Activated naive CD4-positive, alpha-beta T cell (primary cell): ENCODE measurements around the gene COX6A1.
"Not testable (repeated sequence)": the region's sequence is repeated elsewhere in the genome, so short reads cannot be mapped to it uniquely, and the experiment has no call there.

ENCODE experiments used
- DNase-seq, 4 experiments: peaks; one replicate each; lab custom pipeline; 2025; lab: John Stamatoyannopoulos, UW

COX6A1 gene

GRCh38 chr12:120428597-120429229, 9.2 kb upstream of the COX6A1 start:
- no peak for DNase-seq

- no peak for DNase-seq
Observed at GRCh38 chr12:120429368-120429767, 8.5 kb upstream of the COX6A1 start.

GRCh38 chr12:120432772-120433525, 5.0 kb upstream of the COX6A1 start:
- no peak for DNase-seq

- DNase-seq, result no peak
Observed at GRCh38 chr12:120438495-120439198, 734 bp downstream of the COX6A1 start.

GRCh38 chr12:120439646-120440247, 1.8 kb downstream of the COX6A1 start:
- DNase-seq, result peak; percentile 34 to 68 (median 50)

- no peak for DNase-seq
Observed at GRCh38 chr12:120444676-120445075, 6.8 kb downstream of the COX6A1 start.

- peak; percentile 68 to 77 (median 72) for DNase-seq
Observed at GRCh38 chr12:120445911-120446843, 8.3 kb downstream of the COX6A1 start, which contains the start of the genes GATC and TRIAP1. Gene GATC (plus strand): TSS chr12:120446444. CDS start chr12:120446481, 37 bp downstream. Gene TRIAP1 (minus strand): TSS chr12:120446384. CDS start chr12:120446372, 12 bp downstream.

GRCh38 chr12:120446844-120447178, 8.9 kb downstream of the COX6A1 start:
- not testable (repeated sequence) for DNase-seq

GRCh38 chr12:120447992-120448391, 10.1 kb downstream of the COX6A1 start:
- no peak for DNase-seq

- not testable (repeated sequence) for DNase-seq
Observed at GRCh38 chr12:120452524-120452923, 14.6 kb downstream of the COX6A1 start.

- no peak for DNase-seq
Observed at GRCh38 chr12:120453060-120453750, 15.3 kb downstream of the COX6A1 start.

- DNase-seq, result no peak
Observed at GRCh38 chr12:120453977-120454376, 16.1 kb downstream of the COX6A1 start.

GRCh38 chr12:120455302-120455701, 17.4 kb downstream of the COX6A1 start:
- DNase-seq, result no peak

GRCh38 chr12:120457133-120457532, 19.2 kb downstream of the COX6A1 start:
- no peak for DNase-seq

GRCh38 chr12:120460157-120460556, 22.2 kb downstream of the COX6A1 start:
- DNase-seq, result no peak

- no peak for DNase-seq
Observed at GRCh38 chr12:120462099-120462640, 24.3 kb downstream of the COX6A1 start.

- no peak for DNase-seq
Observed at GRCh38 chr12:120463712-120464111, 25.8 kb downstream of the COX6A1 start.

- no peak for DNase-seq
Observed at GRCh38 chr12:120465756-120466155, 27.8 kb downstream of the COX6A1 start.

- DNase-seq, result peak in 2 of 4 experiments; percentile 8 to 29
Observed at GRCh38 chr12:120466560-120467315, 28.8 kb downstream of the COX6A1 start.

GRCh38 chr12:120467439-120467838, 29.5 kb downstream of the COX6A1 start:
- DNase-seq, result no peak
